Activated naive CD4-positive, alpha-beta T cell treated with anti-CD3 and anti-CD28 coated beads for 36 hours (primary cell): ENCODE measurements around the gene ABCC4. TPM values are rescaled to one million over a fixed set of nuclear protein-coding genes. Genes with fewer than 3 reads are reported as not detected.

Experiments
- CTCF ChIA-PET: fragments of 350-600 bp; sonication (Branson Sonifier 250); formaldehyde crosslinking; loops from one replicate; lab custom pipeline; 2021; ENCODE audit warnings: antibody characterized with exemption; lab: Charles Lee
- DNase-seq: peaks from one replicate; pipeline ENCODE4 v3.0.0-alpha.2; 2020
- H3K27ac Mint-ChIP-seq: one replicate; pipeline ENCODE4 v1.8.0; 2021; ENCODE audit warnings: mild to moderate bottlenecking, mixed read lengths
- H3K27me3 Mint-ChIP-seq: one replicate; pipeline ENCODE4 v1.8.0; 2021; ENCODE audit warnings: low read depth, mixed read lengths
- H3K36me3 Mint-ChIP-seq: one replicate; pipeline ENCODE4 v1.8.0; 2021; ENCODE audit warnings: low read depth, mixed read lengths
- H3K4me1 Mint-ChIP-seq: one replicate; pipeline ENCODE4 v1.8.0; 2021; ENCODE audit warnings: low read depth, mixed read lengths
- H3K4me3 Mint-ChIP-seq: one replicate; pipeline ENCODE4 v1.8.0; 2021; ENCODE audit warnings: mild to moderate bottlenecking, moderate library complexity, mixed read lengths
- H3K9me3 Mint-ChIP-seq: one replicate; pipeline ENCODE4 v1.8.0; 2021; ENCODE audit warnings: mixed read lengths
- intact Hi-C: fragments of 100-400 bp; cut with micrococcal nuclease; formaldehyde crosslinking; loops from one replicate; pipeline ENCODE4 v1.15.1; 2023
- total RNA-seq, 2 experiments: library from RNA; stranded (reverse); gene quantifications; one replicate each; pipeline ENCODE4 v1.2.3, GENCODE V29; 2021

The ABCC4 gene
- total RNA-seq, 2 experiments from 2014 or later, result 8.0 to 8.1 TPM

DNA sequence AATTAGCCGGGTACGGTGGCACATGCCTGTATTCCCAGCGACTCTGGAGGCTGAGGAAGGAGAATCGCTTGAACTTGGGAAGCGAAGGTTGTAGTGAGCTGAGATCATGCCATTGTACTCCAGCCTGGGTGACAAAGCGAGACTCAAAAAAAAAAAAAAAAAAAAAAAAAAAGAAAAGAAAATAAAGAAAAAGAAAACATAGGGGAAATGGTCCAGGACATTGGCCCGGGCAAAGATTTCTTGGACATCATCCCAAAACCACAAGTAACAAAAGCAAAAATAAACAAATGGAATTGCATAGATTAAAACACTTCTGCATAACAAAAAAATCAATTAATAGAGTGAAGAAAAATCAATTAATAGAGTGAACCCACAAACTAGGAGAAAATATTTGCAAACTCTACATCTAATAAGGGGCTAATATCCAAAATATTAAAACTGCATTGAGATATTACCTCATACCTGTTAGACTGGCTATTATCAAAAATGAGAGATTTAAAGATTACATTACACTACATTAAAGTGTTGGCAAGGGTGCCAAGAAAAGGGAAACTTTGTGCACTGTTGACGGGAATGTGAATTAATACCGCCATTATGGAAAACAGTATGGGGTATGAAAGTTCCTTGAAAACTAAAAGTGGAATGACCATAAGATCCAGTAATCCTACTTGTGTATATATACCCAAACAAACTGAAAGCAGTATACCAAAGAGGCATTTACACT lies 18.5 kb upstream of the ABCC4 start:
- CTCF ChIA-PET, result no interaction called here
- intact Hi-C loops, result no loop called here
- Mint-ChIP-seq H3K9me3 (peaks cover 1% of the 10 kb centered on the region), H3K4me3 (no peak overlapping the region), H3K36me3 (no peaks in the 10 kb centered on the region), H3K27ac (no peak overlapping the region), H3K4me1 (no peaks in the 10 kb centered on the region), H3K27me3 (peaks cover 2% of the 10 kb centered on the region)
- no peak for DNase-seq

- Mint-ChIP-seq H3K27ac (no peak overlapping the region), H3K4me3 (no peak overlapping the region)
Measured at GRCh38 chr13:95317039-95317989, 16.1 kb upstream of the ABCC4 start.

DNA sequence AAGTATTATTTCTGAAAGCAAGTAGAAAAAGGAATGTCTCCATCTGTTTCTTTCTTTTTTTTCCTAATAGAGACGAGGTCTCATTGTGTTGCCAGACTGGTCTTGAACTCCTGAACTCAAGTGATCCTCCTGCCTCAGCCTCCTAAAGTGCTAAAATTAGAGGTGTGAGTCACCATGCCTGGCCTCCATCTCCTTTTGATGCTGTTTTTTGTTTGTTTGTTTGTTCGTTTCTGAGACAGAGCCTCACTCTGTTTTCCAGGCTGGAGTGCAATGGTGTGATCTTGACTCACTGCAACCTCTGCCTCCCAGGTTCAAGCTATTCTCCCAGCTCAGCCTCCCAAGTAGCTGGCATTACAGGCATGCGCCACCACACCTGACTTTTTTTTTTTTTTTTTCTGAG lies 14.5 kb upstream of the ABCC4 start:
- Mint-ChIP-seq H3K4me1 (no peaks in the 10 kb centered on the region), H3K9me3 (peaks cover 1% of the 10 kb centered on the region), H3K36me3 (no peaks in the 10 kb centered on the region), H3K27ac (no peak overlapping the region), H3K4me3 (no peak overlapping the region), H3K27me3 (peaks cover 3% of the 10 kb centered on the region)
- no peak for DNase-seq
- intact Hi-C loops, result no loop called here
- CTCF ChIA-PET, result interaction anchor here (0.7 to 1.3 kb wide), 3 partner anchors 41 to 126 kb away, joined by 4 to 5 read pairs (median 4); no protein-coding TSS in a partner anchor

More at GRCh38 chr13:95317039-95317989, 16.1 kb upstream of the ABCC4 start:
- H3K9me3 Mint-ChIP-seq, result peaks cover 1% of the 10 kb centered on the region
- no peak for DNase-seq
- no peaks in the 10 kb centered on the region for H3K4me1 Mint-ChIP-seq
- no peaks in the 10 kb centered on the region for H3K27me3 Mint-ChIP-seq
- intact Hi-C loops, result no loop called here
- no peaks in the 10 kb centered on the region for H3K36me3 Mint-ChIP-seq
- CTCF ChIA-PET, result interaction anchor here (1.3 kb wide), 1 partner anchor 128 kb away, joined by 5 read pairs; no protein-coding TSS in a partner anchor

DNA sequence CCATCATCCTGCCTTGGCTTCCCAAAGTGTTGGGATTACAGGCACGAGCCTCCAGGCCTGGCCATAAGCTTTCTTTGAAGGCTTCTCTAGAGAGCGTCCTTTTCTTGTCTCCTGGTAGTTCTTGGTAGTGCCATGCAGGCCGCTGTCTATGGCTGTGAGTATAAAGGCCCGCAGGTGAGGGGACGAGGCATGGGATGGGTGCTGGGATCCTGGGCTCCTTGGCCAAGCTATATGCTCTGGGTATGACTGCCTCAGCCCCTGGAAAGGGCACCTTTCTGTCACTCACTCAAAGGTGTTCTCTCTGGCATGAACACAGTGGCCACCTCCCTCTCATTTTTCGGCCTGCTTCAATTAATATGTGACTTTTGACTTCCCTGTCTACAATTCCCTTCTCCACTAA lies 6.3 kb upstream of the ABCC4 start:
- Mint-ChIP-seq H3K27me3 (peaks cover 5% of the 10 kb centered on the region), H3K27ac (no peak overlapping the region), H3K4me1 (peaks cover 2% of the 10 kb centered on the region), H3K4me3 (no peak overlapping the region), H3K36me3 (no peaks in the 10 kb centered on the region), H3K9me3 (no peaks in the 10 kb centered on the region)
- intact Hi-C loops, result no loop called here
- DNase-seq, result no peak
- CTCF ChIA-PET, result interaction anchor here (1.5 kb wide), 1 partner anchor 117 kb away, joined by 3 read pairs; no protein-coding TSS in a partner anchor

- H3K4me3 Mint-ChIP-seq, result no peak overlapping the region
- no peaks in the 10 kb centered on the region for H3K9me3 Mint-ChIP-seq
- no peaks in the 10 kb centered on the region for H3K36me3 Mint-ChIP-seq
- intact Hi-C loops, result loop anchor here (5.0 kb wide), 1 partner anchor 882 kb away; no protein-coding TSS in a partner anchor
- peaks cover 21% of the 10 kb centered on the region for H3K4me1 Mint-ChIP-seq
- CTCF ChIA-PET, result interaction anchor here (0.7 kb wide), 1 partner anchor 107 kb away, joined by 5 read pairs; no protein-coding TSS in a partner anchor
- H3K27me3 Mint-ChIP-seq, result peaks cover 7% of the 10 kb centered on the region
- DNase-seq, result no peak
- H3K27ac Mint-ChIP-seq, result no peak overlapping the region
Measured at GRCh38 chr13:95304453-95304852, 3.2 kb upstream of the ABCC4 start.

- H3K9me3 Mint-ChIP-seq, result no peaks in the 10 kb centered on the region
- DNase-seq, result no peak
- H3K4me3 Mint-ChIP-seq, result peak overlapping the region; percentile 69
- H3K27ac Mint-ChIP-seq, result no peak overlapping the region
- H3K36me3 Mint-ChIP-seq, result no peaks in the 10 kb centered on the region
- intact Hi-C loops, result loop anchor here (1.0 to 5.0 kb wide), 6 partner anchors 21 to 880 kb away; partner anchors contain the start of gene DNAJC3
- peaks cover 7% of the 10 kb centered on the region for H3K27me3 Mint-ChIP-seq
- CTCF ChIA-PET, result interaction anchor here (0.8 to 1.8 kb wide), 6 partner anchors 13 to 124 kb away, joined by 3 to 5 read pairs (median 4); no protein-coding TSS in a partner anchor
- peaks cover 35% of the 10 kb centered on the region for H3K4me1 Mint-ChIP-seq
Measured at GRCh38 chr13:95301968-95302393, 730 bp upstream of the ABCC4 start.

GRCh38 chr13:95300625-95301182 lies 547 bp downstream of the ABCC4 start:
- Mint-ChIP-seq H3K36me3 (no peaks in the 10 kb centered on the region), H3K27me3 (peaks cover 7% of the 10 kb centered on the region), H3K4me3 (peak overlapping the region; percentile 80), H3K27ac (peak overlapping the region; percentile 51), H3K4me1 (peaks cover 39% of the 10 kb centered on the region), H3K9me3 (no peaks in the 10 kb centered on the region)
- DNase-seq, result peak; percentile 54
- intact Hi-C loops, result loop anchor here (1.0 to 5.0 kb wide), 8 partner anchors 20 to 878 kb away; partner anchors contain the start of gene DNAJC3
- CTCF ChIA-PET, result interaction anchor here (1.2 to 3.2 kb wide), 3 partner anchors 104 to 111 kb away, joined by 4 to 15 read pairs (median 4); no protein-coding TSS in a partner anchor

- DNase-seq, result no peak
- Mint-ChIP-seq H3K27me3 (peaks cover 7% of the 10 kb centered on the region), H3K4me1 (peaks cover 39% of the 10 kb centered on the region), H3K9me3 (no peaks in the 10 kb centered on the region), H3K27ac (no peak overlapping the region), H3K4me3 (no peak overlapping the region), H3K36me3 (peaks cover 4% of the 10 kb centered on the region)
- CTCF ChIA-PET, result interaction anchor here (0.7 to 4.6 kb wide), 7 partner anchors 11 to 110 kb away, joined by 3 to 55 read pairs (median 6); no protein-coding TSS in a partner anchor
- intact Hi-C loops, result loop anchor here (5.0 kb wide), 1 partner anchor 533 kb away; no protein-coding TSS in a partner anchor
Measured at GRCh38 chr13:95298971-95299621, 2.2 kb downstream of the ABCC4 start.

- Mint-ChIP-seq H3K27ac (no peak overlapping the region), H3K4me3 (no peak overlapping the region), H3K27me3 (peaks cover 7% of the 10 kb centered on the region), H3K36me3 (peaks cover 4% of the 10 kb centered on the region), H3K9me3 (no peaks in the 10 kb centered on the region), H3K4me1 (peaks cover 39% of the 10 kb centered on the region)
- DNase-seq, result no peak
- CTCF ChIA-PET, result interaction anchor here (0.7 to 4.6 kb wide), 8 partner anchors 10 to 109 kb away, joined by 3 to 55 read pairs (median 6); no protein-coding TSS in a partner anchor
- intact Hi-C loops, result loop anchor here (5.0 kb wide), 1 partner anchor 534 kb away; no protein-coding TSS in a partner anchor
Measured at GRCh38 chr13:95298169-95298965, 2.9 kb downstream of the ABCC4 start.

DNA sequence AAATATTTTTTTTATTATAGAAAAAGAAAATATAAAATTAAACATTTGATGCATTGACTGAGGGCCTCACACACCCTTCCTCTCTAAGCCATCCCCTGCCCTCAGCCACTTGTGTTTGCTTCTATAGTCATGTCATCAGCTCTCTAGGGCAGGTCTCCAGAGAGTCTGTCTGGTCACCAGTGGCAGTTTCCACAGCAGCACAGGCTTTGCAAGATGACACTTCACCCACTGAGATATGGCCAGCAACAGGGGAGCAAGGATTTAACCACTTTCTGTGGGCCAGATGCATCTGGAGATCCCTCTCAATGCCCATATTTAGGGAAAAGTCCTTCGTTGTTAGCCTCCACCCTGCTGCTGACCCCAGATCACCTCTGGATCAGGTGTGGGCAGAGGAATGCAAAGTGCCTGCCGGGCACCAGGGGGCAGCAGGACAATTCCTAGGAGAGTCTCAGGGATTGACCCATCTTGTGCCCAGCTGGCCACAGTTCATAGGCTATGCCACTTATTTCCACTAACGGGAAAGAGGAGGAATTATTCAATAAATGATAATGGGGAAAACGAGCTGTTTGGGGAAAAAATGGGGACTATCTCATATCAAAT lies 4.8 kb downstream of the ABCC4 start:
- H3K36me3 Mint-ChIP-seq, result peaks cover 13% of the 10 kb centered on the region
- peaks cover 31% of the 10 kb centered on the region for H3K4me1 Mint-ChIP-seq
- H3K4me3 Mint-ChIP-seq, result no peak overlapping the region
- H3K9me3 Mint-ChIP-seq, result peaks cover 4% of the 10 kb centered on the region
- peak; percentile 32 for DNase-seq
- CTCF ChIA-PET, result interaction anchor here (0.6 to 4.6 kb wide), 9 partner anchors 8 to 776 kb away, joined by 3 to 55 read pairs (median 4); no protein-coding TSS in a partner anchor
- no peaks in the 10 kb centered on the region for H3K27me3 Mint-ChIP-seq
- intact Hi-C loops, result loop anchor here (1.0 to 5.0 kb wide), 3 partner anchors 84 to 536 kb away; no protein-coding TSS in a partner anchor
- no peak overlapping the region for H3K27ac Mint-ChIP-seq
